GM19238 (cell line): Measurements from ENCODE around the gene DHX40.
"Not testable (repeated sequence)": the region's sequence is repeated elsewhere in the genome, so short reads cannot be mapped to it uniquely, and the experiment has no call there.

Experiments
- DNase-seq: peaks from one replicate; pipeline ENCODE4 v3.0.0; 2011; ENCODE audit warnings: low spot score; ENCODE audit not compliant: insufficient read length

Gene DHX40

DNA sequence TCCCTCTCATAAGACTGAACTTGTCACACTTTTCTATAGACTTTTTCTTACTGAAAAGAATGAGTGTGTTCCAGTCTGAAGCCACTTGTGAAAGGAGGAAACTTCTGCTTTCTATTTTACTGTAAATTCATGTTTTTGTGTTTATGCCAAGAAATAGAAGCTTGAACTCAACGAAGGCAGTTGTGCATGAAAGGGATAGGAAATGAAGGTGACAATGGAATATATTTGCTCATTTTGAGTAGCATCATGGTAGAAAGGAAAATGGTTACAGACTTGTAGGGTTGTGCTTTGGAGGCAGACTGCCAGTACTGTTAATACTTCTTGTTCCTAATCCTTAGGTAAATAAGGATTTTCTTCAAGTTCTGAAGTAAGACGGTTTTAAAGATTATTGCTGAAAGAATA lies 62.4 kb downstream of the DHX40 start:
- no peak for DNase-seq

DNA sequence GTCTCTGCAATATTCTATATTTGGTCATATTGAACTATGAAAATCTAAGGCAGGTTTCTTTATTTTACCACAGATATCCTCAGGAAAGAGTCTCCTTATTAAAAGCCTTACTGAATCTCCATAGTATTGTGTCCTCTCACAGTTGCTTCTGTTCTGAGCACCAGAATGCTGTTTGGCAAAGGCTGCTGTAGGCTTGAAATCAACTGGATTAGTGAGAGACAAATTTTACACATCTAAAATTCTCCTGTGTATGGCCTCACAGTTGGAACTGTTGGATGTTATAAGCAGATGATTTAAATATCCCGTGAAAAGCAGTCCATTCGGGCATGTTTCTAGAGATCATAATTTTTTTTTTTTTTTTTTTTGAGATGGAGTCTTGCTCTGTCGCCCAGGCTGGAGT lies 63.8 kb downstream of the DHX40 start:
- no peak for DNase-seq

DNA sequence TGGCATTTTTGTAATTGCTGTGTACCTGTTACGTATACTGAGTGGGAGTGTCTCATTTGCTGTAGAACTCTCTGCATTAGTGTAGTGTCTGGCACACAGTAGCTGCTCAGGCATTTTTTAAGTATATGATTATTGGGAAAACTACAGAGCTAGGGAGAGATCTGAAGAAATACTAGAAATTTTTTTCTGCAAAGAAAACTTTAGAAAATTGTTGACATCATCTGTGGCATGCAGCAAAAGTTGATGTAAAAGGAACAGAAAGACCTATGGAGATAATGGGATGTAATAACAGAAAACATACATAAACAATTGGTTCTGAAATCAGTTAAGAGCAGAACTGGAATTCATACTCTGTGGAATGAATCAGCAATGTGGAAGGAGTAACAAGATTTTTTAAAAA lies 65.9 kb downstream of the DHX40 start:
- no peak for DNase-seq

DNA sequence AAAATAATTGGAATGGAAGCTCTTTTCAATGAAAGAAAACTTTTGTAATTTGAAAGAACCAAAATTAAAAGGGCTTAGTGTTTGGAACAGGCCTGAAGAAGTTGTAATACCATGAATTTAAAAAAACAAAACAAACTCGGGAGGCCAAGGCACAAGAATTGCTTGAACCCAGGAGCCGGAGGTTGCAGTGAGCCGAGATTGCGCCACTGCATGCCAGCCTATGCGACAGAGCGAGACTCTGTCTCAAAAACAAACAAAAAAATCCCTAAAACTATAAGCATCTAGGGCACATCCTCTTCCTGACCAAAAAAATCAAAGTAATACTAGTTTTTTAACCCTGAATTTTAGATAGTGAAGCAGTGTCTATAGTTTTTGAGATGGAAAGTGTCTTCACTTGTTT lies 67.0 kb downstream of the DHX40 start:
- DNase-seq = no peak

DNA sequence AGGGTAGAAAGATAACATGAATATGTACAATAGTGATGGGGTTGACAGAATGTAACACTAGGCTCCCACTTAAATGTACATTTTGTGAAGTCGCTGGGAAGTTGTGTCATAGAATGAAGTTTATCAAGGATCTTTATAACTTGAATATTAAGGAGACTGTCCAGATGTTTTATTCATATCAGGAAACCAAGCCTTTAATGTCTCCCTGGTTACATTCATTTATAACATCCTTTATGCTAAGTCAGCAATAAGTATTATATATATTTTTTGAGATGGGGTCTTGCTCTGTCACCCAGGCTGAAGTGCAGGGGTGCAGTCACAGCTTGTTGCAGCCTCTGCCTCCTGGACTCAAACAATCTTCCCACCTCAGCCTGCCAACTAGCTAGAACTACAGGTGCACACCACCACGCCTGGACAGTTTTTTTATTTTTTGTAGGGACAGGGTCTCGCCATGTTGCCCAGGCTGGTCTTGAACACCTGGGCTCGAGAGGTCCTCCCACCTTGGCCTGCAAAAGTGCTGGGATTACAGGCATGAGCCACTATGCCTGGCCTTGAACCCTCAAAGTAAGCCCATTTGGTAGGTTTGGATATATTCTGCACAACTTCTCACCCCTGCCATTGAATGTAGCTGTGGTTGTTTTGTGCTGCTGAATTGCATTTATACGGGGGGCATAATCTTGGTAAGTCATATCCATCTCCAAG lies 68.4 kb downstream of the DHX40 start:
- DNase-seq = no peak

DNA sequence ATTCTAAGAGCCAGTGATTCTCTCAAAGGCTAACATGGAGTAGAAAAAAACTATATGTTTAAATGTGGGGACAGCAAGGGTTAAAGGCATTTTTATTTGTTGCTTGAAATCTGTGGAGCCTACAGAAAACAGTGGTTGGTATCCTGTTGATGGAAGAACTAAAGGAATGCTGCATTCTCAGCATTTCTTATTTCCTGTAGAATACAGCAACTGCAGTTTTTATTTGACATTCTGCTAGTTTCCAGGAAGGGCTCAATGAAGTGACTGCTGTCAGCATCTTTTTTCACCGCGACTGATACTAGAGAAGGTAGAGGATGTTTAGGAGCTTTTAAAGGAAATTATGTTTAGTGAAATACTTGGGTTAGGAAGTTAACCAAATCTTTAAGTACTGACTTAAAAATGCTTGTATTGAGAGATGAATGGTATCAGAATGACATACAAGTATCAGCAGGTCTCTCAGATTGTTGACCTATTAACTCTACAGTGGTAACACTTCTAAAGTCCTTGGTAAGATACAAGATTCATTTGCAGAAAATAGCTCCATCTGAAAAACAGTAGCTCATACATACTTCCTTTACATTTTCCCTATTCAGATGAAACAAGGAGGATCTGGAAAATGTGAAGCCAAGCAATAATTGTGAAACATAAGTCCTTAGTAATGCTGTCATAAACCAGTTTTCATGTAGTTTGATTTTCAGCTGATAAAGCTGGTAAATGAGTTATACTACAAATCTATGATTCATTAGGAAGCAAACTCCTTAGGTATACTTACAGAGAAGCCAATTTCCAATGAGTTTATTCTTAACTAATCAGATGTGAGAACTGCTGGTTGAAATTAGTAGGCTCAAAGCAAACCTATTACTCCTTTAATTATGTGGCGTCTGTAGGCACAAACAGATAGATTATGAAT lies 69.5 kb downstream of the DHX40 start:
- DNase-seq = no peak

DNA sequence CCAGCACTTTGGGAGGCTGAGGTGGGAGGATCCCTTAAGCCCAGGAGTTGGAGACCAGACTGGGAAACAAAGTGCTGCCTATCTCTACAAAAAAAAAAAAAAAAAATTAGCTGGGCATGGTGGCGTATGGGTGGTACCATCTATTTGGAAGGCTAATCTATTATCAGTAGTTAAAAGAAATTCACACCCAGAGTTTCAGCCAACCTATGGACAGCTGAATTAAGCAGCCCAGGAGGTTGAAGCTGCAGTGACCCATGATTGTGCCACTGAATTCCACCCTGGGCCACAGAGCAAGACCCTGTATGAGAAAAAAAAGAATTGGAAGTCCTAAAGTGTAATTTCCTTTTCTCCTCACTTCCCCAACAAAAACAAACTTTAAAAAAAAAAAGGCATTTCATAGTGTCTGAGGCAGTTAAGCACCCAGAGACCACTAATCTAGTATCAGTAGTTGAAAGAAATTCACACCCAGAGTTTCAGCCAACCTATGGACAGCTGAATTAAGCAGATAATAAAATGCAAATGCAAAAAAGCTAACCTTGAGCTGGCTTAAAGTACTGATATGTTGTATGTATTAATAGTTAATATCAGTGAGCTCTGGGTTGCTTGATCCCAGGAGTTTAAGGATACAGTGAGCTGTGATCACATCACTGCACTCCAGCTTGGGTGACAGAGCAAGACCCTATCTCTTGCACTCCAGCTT lies 72.4 kb downstream of the DHX40 start:
- DNase-seq = no peak

DNA sequence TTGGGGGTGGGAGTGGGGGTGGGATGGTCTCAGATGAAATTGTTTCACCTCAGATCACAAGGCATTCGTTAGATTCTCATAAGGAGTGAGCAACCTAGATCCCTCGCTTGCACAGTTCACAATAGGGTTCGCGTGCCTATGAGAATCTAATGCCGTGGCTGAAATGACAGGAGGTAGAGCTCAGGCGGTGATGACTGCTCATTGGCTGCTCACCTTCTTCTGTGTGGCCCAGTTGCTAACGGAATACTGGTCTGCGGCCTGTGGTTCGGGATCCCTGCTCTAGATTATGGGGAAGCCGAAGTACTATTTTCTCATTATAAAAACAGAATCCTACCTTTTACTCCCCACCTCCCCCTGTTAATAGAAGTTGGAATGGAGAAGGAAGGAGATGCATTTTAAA lies 73.1 kb downstream of the DHX40 start:
- DNase-seq = no peak

DNA sequence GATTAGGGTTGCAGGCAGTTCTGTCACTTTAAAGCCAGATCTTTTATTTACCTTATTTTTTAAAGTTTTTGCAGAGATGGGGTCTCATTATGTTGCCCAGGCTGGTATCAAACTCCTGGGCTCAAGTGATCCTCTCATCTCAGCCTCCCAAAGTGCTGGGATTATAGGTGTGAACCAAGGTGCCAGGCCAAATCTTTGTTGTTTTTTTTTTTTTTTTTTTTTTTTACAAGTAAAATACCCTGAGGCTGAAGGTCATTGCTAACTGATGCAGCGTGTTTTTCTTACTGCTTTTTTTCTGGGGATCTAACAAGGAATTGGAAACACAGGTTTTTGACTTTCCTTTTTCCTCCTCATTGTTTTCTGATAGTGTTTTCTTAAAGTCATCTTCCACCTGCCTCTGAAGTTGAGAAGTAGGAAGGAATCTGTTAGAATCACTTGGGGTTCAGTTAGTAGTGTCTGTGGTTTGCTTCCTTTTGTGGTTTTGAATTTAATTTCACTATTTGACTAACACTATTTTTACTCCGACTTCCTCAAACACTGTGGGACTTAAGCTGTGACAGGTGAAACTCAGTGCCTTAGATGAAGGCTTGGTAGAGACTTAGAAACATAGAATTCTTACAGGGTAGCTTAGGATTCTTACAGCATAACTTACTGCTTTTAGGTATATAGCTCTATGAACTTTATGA lies 76.5 kb downstream of the DHX40 start:
- DNase-seq = peak; percentile 26

DNA sequence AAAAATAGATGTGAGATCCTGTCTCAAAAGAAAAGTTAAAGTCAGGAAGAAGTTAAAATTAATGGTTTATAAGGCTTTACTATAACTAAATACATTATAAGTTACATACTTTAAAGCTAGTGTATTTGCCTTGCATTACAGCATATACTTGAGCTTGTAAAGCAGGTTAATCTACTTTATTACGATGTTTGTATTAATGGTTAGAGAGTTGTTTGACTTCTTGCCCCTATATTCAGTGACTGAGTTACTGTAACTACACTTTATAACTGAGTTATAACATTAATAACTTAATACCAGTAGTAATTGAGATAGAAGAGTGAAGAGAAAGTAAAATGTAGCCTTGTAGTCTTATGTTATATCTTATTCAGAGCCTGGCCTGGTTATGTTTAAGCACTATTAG lies 77.2 kb downstream of the DHX40 start:
- DNase-seq = no peak

DNA sequence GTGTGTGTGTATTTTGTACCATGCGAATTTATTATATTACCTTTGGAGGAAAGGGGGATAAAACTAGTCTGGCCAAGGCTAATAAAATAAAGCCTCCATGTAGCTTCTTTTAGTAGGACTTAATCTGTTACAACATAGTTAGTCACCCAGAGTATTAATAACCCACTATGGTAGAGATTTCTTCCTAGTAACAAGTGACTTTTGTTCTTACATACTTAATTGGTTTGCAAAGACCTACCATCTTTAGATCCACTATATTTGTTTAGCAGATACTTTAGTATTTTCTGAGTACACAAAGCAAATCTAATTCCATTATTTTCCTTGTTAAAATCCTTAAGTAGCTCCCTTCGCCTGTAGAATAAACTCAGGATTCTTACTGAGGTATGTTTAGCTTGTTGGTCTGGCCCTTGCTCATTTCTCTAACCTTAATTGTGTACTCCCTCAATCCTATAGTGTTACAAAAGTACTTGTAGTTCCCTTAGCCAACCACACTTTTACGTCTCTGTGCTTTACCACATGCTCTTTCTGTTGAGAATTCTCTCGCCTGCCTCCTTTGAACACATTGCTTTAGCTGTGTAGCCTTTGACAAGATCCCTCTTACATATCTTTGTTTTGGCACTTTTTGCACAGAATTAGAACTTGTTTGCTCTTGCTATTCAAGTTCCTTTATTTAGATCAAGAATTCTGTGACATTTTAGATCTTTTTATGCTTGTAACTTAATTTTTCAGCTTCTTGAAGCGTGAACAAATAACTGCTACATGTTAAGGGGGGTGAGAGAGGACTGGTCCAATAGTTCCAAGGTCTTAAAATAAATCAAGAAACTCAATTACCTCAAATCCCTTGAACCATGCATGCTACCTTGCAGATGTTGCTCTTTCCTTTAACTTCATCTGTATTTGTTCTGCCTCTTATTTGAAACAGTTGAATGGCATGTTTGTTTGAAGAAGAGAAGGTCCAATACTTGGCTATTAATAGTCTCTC lies 78.0 kb downstream of the DHX40 start:
- no peak for DNase-seq

DNA sequence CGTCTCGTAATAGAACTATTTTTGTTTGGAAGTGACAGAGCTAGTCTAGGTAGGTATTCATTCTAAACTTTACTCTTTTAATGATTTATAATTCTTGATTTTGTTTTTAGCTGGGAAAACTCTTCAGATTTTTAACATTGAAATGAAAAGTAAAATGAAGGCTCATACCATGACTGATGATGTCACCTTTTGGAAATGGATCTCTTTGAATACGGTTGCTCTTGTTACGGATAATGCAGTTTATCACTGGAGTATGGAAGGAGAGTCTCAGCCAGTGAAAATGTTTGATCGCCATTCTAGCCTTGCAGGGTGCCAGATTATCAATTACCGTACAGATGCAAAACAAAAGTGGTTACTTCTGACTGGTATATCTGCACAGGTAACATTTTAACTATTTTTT lies 81.9 kb downstream of the DHX40 start:
- no peak for DNase-seq

DNA sequence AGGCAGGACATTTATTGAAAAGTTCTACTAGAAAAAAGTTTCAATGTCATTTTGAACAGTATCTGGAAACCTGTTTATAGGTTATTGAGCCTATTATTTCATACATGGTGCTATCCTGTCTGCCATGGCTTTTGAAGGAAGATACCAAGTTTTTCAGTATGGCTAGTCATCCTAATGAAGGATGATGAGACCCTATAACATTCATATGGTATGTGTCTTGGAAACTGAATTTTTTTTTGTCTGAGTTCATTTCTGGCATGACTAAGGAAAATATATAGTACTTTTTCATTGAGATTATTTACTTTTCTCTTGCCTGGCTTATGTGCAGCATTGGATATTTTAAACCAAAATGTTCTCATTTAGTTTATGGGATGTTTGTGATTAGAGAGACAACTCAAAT lies 84.5 kb downstream of the DHX40 start:
- DNase-seq = no peak

DNA sequence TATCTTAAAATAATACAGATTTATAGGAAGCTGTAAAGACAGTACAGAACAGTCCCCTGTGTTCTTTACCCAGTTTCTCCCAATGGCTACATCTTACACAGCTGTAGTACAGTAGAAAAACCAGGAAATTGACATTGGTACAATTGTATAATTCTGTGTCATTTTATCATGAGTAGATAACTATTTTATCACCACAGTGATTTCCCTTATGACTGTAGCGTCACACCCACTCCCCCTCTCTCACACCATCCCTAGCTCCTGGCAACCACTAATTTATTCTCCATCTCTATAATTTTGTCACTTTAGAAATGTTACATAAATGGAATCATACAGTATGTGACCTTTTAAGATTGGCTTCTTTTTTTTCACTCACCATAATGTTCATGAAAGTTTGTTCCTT lies 85.2 kb downstream of the DHX40 start:
- no peak for DNase-seq

DNA sequence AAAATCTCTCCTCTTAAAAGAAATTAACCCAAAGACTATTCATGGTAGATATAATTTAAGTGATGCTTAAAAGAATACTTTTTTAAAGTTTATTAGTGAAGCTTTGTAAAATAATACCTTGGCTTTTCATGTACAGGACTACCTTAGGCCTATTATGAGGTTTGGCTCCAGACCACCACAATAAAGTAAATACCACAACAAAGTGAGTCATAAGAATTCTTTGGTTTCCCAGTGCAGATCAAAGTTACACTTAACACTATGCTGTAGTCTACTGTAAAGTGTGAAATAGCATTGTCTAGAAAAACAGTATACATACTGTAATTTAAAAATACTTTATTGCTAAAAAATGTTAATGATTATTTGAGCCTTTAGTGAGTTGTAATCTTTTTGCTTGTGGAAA lies 85.9 kb downstream of the DHX40 start:
- DNase-seq = no peak

DNA sequence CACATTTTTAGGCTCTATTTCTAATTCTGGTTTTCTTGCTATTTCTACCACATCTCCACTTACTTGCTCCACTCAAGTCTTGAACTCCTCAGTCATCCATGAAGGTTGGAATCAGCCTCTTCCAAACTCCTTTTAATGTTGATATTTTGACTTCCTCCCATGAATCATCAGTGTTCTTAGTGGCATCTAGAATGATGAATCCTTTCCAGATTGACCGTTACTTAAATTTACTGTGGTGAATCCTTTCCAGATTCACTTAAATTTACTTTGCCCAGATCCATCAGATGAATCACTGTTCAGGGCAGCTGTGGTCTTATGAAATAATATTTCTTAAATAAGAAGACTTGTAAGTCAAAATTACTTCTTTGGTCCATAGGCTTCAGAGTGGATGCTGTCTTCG lies 86.7 kb downstream of the DHX40 start:
- no peak for DNase-seq

DNA sequence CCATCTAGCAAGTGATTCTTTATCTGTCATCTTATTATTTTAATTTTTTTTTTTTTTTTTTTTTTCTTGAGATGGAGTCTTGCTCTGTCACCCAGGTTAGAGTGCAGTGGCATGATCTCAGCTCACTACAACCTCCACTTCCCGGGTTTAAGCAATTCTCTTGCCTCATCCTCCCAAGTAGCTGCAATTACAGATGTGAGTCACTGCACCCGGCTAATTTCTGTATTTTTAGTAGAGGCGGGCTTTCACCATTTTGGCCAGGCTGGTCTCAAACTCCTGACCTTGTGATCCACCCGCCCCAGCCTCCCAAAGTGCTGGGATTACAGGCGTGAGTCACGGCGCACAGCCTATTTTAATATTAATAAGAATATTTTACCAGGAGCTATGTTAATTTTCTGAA lies 91.2 kb downstream of the DHX40 start:
- DNase-seq = not testable (repeated sequence)
